Thyroid gland (tissue), 4 donors: ENCODE data around the gene TPK1.

Experiments
- POLR2A ChIP-seq, 2 donors: fragments of 450-650 bp; IDR thresholded peaks; one replicate each; pipeline ENCODE4 v1.6.1; 2017; ENCODE audit warnings: antibody characterized with exemption in 2 of 2, mild to moderate bottlenecking in 2 of 2, moderate library complexity in 1 of 2
- TF ChIP-seq, protein P1 (sequence below), 6 experiments: fragments of 200-600 bp in 3 of 6; fragments of 450-650 bp in 3 of 6; sonication (generic) in 3 of 6; IDR thresholded peaks; one replicate each; pipeline ENCODE4 v1.5.1; 2016 to 2019; ENCODE audit warnings: antibody characterized with exemption in 6 of 6, mild to moderate bottlenecking in 2 of 6, inconsistent platforms in 1 of 6, moderate library complexity in 1 of 6

DNA sequence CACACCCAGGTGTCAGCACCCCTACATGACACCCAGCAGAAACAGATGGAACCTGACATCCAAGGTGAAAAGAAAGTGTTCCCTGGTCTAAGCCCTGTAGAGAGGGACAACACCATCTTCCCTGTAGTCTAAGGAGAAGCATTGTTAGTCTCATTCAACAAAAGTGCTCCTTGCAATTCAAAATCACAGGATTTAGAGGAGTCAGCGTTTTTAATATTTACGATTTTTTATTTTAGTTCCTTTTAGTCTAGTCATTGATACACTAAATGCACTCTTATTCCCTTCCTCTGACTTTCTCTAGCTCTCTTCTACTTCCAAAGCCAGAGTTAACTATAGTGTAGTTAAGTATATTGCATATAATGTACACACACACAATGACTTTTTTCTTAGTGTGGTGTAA lies 163.0 kb downstream of the TPK1 start:
- TF ChIP-seq POLR2A (IDR thresholded peaks at IDR 0.05), result no peak
- TF ChIP-seq, protein P1, sequence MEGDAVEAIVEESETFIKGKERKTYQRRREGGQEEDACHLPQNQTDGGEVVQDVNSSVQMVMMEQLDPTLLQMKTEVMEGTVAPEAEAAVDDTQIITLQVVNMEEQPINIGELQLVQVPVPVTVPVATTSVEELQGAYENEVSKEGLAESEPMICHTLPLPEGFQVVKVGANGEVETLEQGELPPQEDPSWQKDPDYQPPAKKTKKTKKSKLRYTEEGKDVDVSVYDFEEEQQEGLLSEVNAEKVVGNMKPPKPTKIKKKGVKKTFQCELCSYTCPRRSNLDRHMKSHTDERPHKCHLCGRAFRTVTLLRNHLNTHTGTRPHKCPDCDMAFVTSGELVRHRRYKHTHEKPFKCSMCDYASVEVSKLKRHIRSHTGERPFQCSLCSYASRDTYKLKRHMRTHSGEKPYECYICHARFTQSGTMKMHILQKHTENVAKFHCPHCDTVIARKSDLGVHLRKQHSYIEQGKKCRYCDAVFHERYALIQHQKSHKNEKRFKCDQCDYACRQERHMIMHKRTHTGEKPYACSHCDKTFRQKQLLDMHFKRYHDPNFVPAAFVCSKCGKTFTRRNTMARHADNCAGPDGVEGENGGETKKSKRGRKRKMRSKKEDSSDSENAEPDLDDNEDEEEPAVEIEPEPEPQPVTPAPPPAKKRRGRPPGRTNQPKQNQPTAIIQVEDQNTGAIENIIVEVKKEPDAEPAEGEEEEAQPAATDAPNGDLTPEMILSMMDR (IDR thresholded peaks at IDR 0.05), result no peak
